GM19395 (cell line): ENCODE results near the gene TMCO6.

Experiments
- ATAC-seq: cut with Tn5 transposase; IDR thresholded peaks from one replicate; pipeline ENCODE4 v1.9.1; 2021; ENCODE audit warnings: mild to moderate bottlenecking, moderate library complexity; ENCODE audit not compliant: unreplicated experiment

The TMCO6 gene

GRCh38 chr5:140672455-140673186 is 33.4 kb downstream of the TMCO6 start:
- ATAC-seq = no peak

GRCh38 chr5:140673187-140673976 is 34.1 kb downstream of the TMCO6 start, which contains the start of gene DND1:
DND1 (minus strand) TSS chr5:140673576; CDS start chr5:140673542, 34 bp downstream.
- no peak for ATAC-seq

- ATAC-seq = no peak
These were observed 35.0 kb downstream of the TMCO6 start for GRCh38 chr5:140674211-140674610.

GRCh38 chr5:140674629-140675028 is 35.4 kb downstream of the TMCO6 start:
- ATAC-seq = no peak

GRCh38 chr5:140677947-140678346 is 38.7 kb downstream of the TMCO6 start:
- peak; percentile 77 for ATAC-seq

GRCh38 chr5:140678993-140679392 is 39.7 kb downstream of the TMCO6 start:
- no peak for ATAC-seq

GRCh38 chr5:140690376-140690932 is 51.2 kb downstream of the TMCO6 start:
- ATAC-seq = no peak

GRCh38 chr5:140690941-140691924 is 52.0 kb downstream of the TMCO6 start, which contains the start of the genes HARS1 and HARS2:
HARS1 (minus strand) TSS chr5:140691370; CDS start chr5:140691304, 66 bp downstream.
HARS2 (plus strand) TSS chr5:140691455; CDS start chr5:140691649, 194 bp downstream.
- ATAC-seq = peak; percentile 97

- no peak for ATAC-seq
These were observed 55.0 kb downstream of the TMCO6 start for GRCh38 chr5:140694276-140694675.
